CD8-positive, alpha-beta memory T cell (primary cell): ENCODE results near the gene ASAP2. TPM values are rescaled to one million over a fixed set of nuclear protein-coding genes. Genes with fewer than 3 reads are reported as not detected.
A peak's percentile ranks its signal among the peaks of the same experiment; 100 is the strongest.

Experiments
- CTCF ChIA-PET: fragments of 350-600 bp; sonication (Branson Sonifier 250); formaldehyde crosslinking; loops from one replicate; lab custom pipeline; 2021; ENCODE audit warnings: antibody characterized with exemption; lab: Charles Lee
- POLR2A ChIA-PET: fragments of 350-600 bp; sonication (Branson Sonifier 250); formaldehyde crosslinking; loops from one replicate; lab custom pipeline; 2021; ENCODE audit warnings: antibody characterized with exemption; lab: Charles Lee
- DNase-seq, 5 donors: peaks; one replicate each; pipeline versions ENCODE4 v3.0.0 to v3.0.0-alpha.2; 2020 to 2022; ENCODE audit warnings: mixed read lengths in 1 of 5
- H3K27ac ChIP-seq: one replicate; pipeline ENCODE4 v1.7.0; 2013; ENCODE audit warnings: low read depth, mild to moderate bottlenecking, low read length, moderate library complexity
- H3K27me3 ChIP-seq: 2 replicates; pipeline ENCODE4 v1.7.0; 2013; ENCODE audit warnings: low read length, mild to moderate bottlenecking; ENCODE audit not compliant: insufficient read depth, poor library complexity, severe bottlenecking
- H3K36me3 ChIP-seq: 2 replicates; pipeline ENCODE4 v1.7.0; 2013; ENCODE audit warnings: mild to moderate bottlenecking, low read length, moderate library complexity; ENCODE audit not compliant: insufficient read depth
- H3K4me1 ChIP-seq: 2 replicates; pipeline ENCODE4 v1.7.0; 2013; ENCODE audit warnings: mild to moderate bottlenecking, low read length, moderate library complexity; ENCODE audit not compliant: insufficient read depth
- H3K4me3 ChIP-seq: 2 replicates; pipeline ENCODE4 v1.7.0; 2013; ENCODE audit warnings: mild to moderate bottlenecking, low read length
- H3K9me3 ChIP-seq: 2 replicates; pipeline ENCODE4 v1.7.0; 2013; ENCODE audit warnings: mild to moderate bottlenecking, low read length
- H3K27ac Mint-ChIP-seq, 8 donors: one replicate each; pipeline ENCODE4 v1.8.0; 2020 to 2021; ENCODE audit warnings: mixed read lengths in 8 of 8, mild to moderate bottlenecking in 6 of 8, inconsistent platforms in 3 of 8, moderate library complexity in 3 of 8
- H3K27me3 Mint-ChIP-seq, 2 donors: one replicate each; pipeline ENCODE4 v1.8.0; 2020 to 2021; ENCODE audit warnings: mixed read lengths in 2 of 2, mild to moderate bottlenecking in 1 of 2, moderate library complexity in 1 of 2
- H3K36me3 Mint-ChIP-seq, 3 donors: one replicate each; pipeline ENCODE4 v1.8.0; 2020 to 2021; ENCODE audit warnings: mixed read lengths in 3 of 3, inconsistent platforms in 1 of 3, mild to moderate bottlenecking in 1 of 3
- H3K4me1 Mint-ChIP-seq, 3 donors: one replicate each; pipeline ENCODE4 v1.8.0; 2020 to 2021; ENCODE audit warnings: mixed read lengths in 3 of 3, inconsistent platforms in 1 of 3, mild to moderate bottlenecking in 1 of 3
- H3K4me3 Mint-ChIP-seq, 7 donors: one replicate each; pipeline ENCODE4 v1.8.0; 2020 to 2021; ENCODE audit warnings: mixed read lengths in 7 of 7, mild to moderate bottlenecking in 6 of 7, moderate library complexity in 4 of 7, inconsistent platforms in 2 of 7
- H3K9me3 Mint-ChIP-seq, 5 donors: one replicate each; pipeline ENCODE4 v1.8.0; 2020 to 2022; ENCODE audit warnings: mixed read lengths in 5 of 5, mild to moderate bottlenecking in 3 of 5, moderate library complexity in 2 of 5, inconsistent platforms in 1 of 5
- polyA plus RNA-seq: library from polyadenylated mRNA; unstranded; fragments of 300-500 nt; fragmentation: Illumina TruSeq; gene quantifications from one replicate; pipeline ENCODE4 v1.2.3, GENCODE V29; 2021
- total RNA-seq, 2 experiments: library from RNA; stranded (reverse); gene quantifications; one replicate each; pipeline ENCODE4 v1.2.3, GENCODE V29; 2021

Gene ASAP2
- total and polyA plus RNA-seq, 3 experiments from 2014 or later = 0.15 to 0.38 TPM; not detected in 1

DNA sequence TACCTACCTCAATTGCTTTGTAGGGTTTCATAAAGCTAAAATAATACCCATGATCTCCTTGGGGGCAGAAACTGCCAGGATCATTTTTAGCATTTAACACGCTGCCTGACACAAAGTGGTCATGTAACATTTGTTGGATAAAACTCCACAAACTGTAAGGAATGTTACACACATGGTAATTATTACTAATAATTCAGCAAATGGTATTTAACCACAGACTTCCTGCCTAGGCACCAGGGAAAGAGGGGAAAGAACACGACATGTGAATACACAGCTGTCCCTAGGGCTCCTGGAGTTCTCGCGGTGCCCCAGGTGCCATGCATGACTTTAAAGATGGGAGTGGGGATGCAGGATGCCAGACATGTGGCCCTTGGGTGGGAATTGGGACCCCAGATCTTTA lies 43.5 kb downstream of the ASAP2 start:
- no peaks in the 10 kb centered on the region for H3K9me3 Mint-ChIP-seq
- Histone ChIP-seq H3K27ac (no peak overlapping the region), H3K36me3 (no peaks in the 10 kb centered on the region), H3K4me3 (no peak overlapping the region), H3K27me3 (no peaks in the 10 kb centered on the region), H3K9me3 (no peaks in the 10 kb centered on the region), H3K4me1 (no peaks in the 10 kb centered on the region)
- no peaks in the 10 kb centered on the region for H3K36me3 Mint-ChIP-seq
- no peak for DNase-seq
- POLR2A ChIA-PET = no interaction called here
- CTCF ChIA-PET = no interaction called here
- H3K27ac Mint-ChIP-seq = no peak overlapping the region
- no peaks in the 10 kb centered on the region for H3K4me1 Mint-ChIP-seq
- H3K27me3 Mint-ChIP-seq = peaks cover 2 to 24% of the 10 kb centered on the region in 2 donors
- H3K4me3 Mint-ChIP-seq = no peak overlapping the region

DNA sequence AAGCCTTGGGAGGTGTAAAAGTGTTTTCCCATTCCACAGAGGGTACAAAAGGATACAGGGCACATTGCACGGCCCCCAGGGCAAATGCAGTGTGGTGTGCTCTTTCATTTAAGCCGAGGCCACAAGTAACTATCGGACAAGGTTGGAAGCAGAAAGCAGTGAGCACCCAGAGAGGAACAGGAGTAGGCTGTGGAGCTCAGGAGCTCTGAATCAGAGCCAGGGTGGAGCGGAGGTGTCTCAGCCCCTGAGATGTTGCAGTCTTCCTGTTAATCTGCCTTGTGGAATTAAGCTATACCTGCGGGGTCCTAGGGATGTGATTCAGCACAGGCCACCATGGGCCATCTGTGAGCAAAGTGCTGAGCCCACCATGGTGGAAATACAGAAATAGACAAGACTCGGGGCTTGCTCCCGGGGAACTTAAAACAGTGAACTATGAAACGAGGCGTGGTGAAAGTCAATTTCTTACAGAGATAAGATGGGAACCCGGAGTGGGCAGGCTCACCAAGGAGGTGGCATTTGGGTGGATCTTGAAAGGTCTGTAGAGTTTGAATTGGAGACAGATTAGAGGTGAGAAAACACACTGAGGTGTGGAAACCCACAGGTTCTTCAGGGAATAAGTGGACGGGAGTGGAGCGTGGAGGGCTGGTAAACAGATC lies 44.0 kb downstream of the ASAP2 start:
- no peaks in the 10 kb centered on the region for H3K9me3 ChIP-seq
- CTCF ChIA-PET = no interaction called here
- Mint-ChIP-seq H3K27me3 (peaks cover 2 to 24% of the 10 kb centered on the region in 2 donors), H3K4me3 (no peak overlapping the region), H3K36me3 (no peaks in the 10 kb centered on the region), H3K27ac (no peak overlapping the region), H3K4me1 (no peaks in the 10 kb centered on the region), H3K9me3 (no peaks in the 10 kb centered on the region)
- H3K36me3 ChIP-seq = no peaks in the 10 kb centered on the region
- no peaks in the 10 kb centered on the region for H3K27me3 ChIP-seq
- no peaks in the 10 kb centered on the region for H3K4me1 ChIP-seq
- H3K4me3 ChIP-seq = no peak overlapping the region
- POLR2A ChIA-PET = no interaction called here
- no peak for DNase-seq
- no peak overlapping the region for H3K27ac ChIP-seq

DNA sequence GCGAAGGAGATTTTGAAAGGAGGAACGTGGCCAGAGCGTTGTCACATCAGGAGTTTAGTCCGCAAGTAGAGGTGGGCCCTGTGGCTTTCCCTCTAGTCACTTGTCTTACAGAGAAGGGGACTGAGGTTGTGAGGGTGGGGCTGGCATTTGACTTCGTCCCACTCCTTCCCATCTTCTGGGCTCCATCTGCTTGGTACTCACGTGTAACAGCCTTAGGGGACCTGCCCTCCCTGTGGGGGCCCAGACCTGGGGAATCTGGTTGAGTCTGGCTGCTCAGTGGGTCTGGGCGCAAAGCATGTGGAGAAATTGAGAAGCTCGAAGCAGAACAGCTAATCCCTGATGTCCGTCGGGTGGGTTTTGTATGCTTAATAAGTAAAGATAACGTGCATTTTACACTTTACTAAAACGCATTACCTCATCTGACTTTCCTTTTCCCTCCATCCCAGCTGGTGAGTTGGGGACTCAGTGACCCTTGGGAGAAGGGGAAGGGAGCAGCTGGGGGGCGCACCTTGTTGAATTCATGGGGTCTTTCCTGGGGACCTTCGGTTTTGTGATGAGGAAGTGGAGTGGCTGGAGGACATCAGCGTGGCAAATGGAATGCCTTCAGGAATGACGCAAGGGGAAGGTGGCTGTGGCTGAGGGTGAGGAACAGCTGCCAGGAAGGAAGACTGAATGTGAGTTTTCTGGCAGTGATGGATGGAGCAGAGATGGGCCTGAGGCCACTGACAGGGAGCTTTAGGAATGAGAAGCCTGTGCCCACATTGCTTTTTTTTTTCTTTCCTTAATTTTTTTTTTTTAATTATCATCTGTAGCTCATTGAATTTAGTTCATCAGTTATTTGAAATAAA lies 44.8 kb downstream of the ASAP2 start:
- H3K27ac ChIP-seq = no peak overlapping the region
- no peaks in the 10 kb centered on the region for H3K4me1 ChIP-seq
- CTCF ChIA-PET = no interaction called here
- no peaks in the 10 kb centered on the region for H3K4me1 Mint-ChIP-seq
- no peak overlapping the region for H3K27ac Mint-ChIP-seq
- peaks cover 2 to 24% of the 10 kb centered on the region in 2 donors for H3K27me3 Mint-ChIP-seq
- no peak for DNase-seq
- no peaks in the 10 kb centered on the region for H3K9me3 ChIP-seq
- H3K36me3 Mint-ChIP-seq = no peaks in the 10 kb centered on the region
- POLR2A ChIA-PET = no interaction called here
- no peaks in the 10 kb centered on the region for H3K36me3 ChIP-seq
- no peaks in the 10 kb centered on the region for H3K27me3 ChIP-seq
- H3K4me3 Mint-ChIP-seq = no peak overlapping the region
- H3K9me3 Mint-ChIP-seq = no peaks in the 10 kb centered on the region
- H3K4me3 ChIP-seq = no peak overlapping the region

DNA sequence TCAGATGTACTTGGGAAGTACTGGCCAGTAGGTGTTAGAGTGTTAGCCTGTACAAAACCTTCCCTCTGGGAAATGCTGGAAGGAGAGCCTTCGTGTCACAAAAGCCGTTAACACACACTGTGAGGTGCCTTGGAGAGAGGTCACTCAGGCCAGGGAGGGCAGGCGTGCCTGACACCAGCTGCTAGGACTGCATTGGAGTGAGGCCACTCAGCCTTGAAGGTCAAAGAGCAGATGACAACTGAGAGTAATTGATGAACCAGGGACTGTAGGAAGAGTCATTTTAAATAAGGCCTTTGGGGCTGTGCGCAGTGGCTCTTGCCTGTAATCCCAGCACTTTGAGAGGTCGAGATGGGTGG lies 45.4 kb downstream of the ASAP2 start:
- Mint-ChIP-seq H3K27me3 (peaks cover 2 to 24% of the 10 kb centered on the region in 2 donors), H3K36me3 (no peaks in the 10 kb centered on the region), H3K4me1 (no peaks in the 10 kb centered on the region), H3K4me3 (no peak overlapping the region), H3K9me3 (no peaks in the 10 kb centered on the region), H3K27ac (no peak overlapping the region)
- ChIA-PET CTCF (no interaction called here), POLR2A (no interaction called here)
- Histone ChIP-seq H3K27ac (no peak overlapping the region), H3K4me1 (no peaks in the 10 kb centered on the region), H3K27me3 (no peaks in the 10 kb centered on the region), H3K9me3 (no peaks in the 10 kb centered on the region), H3K36me3 (no peaks in the 10 kb centered on the region), H3K4me3 (no peak overlapping the region)
- DNase-seq = no peak

DNA sequence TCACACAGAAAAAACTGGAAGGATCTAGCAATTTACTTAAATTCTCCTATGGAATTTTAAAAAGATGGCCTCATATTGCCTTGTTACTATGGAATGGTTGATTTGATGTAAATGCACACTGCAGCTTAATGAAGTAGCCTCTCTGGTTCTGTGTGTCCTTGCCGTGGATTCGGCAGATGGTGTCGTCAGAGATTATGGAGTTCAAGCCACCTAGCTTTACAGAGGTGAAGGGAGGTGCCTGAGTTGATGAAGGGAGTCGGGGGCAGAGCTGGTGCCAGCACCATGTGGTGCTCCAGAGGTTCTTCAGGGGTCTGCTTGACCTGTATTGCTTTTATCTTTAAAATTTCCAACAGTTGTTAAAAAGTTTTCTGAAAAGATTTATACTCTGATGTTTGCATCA lies 48.8 kb downstream of the ASAP2 start:
- no peaks in the 10 kb centered on the region for H3K36me3 Mint-ChIP-seq
- no peak overlapping the region for H3K4me3 ChIP-seq
- H3K4me1 ChIP-seq = no peaks in the 10 kb centered on the region
- no peak overlapping the region for H3K4me3 Mint-ChIP-seq
- H3K9me3 Mint-ChIP-seq = no peaks in the 10 kb centered on the region
- POLR2A ChIA-PET = no interaction called here
- H3K27ac ChIP-seq = no peak overlapping the region
- H3K27ac Mint-ChIP-seq = no peak overlapping the region
- no peak for DNase-seq
- H3K9me3 ChIP-seq = no peaks in the 10 kb centered on the region
- CTCF ChIA-PET = interaction anchor here (1.2 kb wide), 1 partner anchor 15 kb away, joined by 3 read pairs; no protein-coding TSS in a partner anchor
- H3K4me1 Mint-ChIP-seq = no peaks in the 10 kb centered on the region
- H3K36me3 ChIP-seq = no peaks in the 10 kb centered on the region
- peaks cover 2 to 11% of the 10 kb centered on the region in 2 donors for H3K27me3 Mint-ChIP-seq
- H3K27me3 ChIP-seq = no peaks in the 10 kb centered on the region

DNA sequence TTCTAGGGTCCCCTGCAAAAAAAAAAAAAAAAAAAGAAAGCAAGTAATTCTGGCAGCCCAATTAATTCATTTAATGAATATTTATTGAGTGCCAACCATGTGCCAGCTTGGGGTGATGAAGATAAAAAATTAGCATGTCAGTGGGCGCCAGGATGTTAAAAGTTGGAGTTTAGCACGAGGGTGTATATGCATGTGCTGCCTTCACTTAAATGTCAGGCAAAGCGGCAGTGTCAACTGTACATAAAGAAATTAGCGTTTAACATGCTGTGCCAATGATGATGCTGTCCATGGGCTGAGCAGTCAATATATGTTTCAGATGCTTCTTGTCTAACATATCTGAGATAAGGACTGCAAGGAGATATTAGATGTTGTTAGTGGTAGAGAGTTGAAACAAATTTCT lies 49.5 kb downstream of the ASAP2 start:
- POLR2A ChIA-PET = no interaction called here
- Mint-ChIP-seq H3K4me3 (no peak overlapping the region), H3K27ac (peak overlapping the region in 1 of 8 donors; percentile 55), H3K9me3 (no peaks in the 10 kb centered on the region), H3K36me3 (no peaks in the 10 kb centered on the region), H3K4me1 (no peaks in the 10 kb centered on the region), H3K27me3 (peaks cover 0 to 6% of the 10 kb centered on the region in 2 donors)
- no peaks in the 10 kb centered on the region for H3K9me3 ChIP-seq
- H3K27ac ChIP-seq = no peak overlapping the region
- no peaks in the 10 kb centered on the region for H3K27me3 ChIP-seq
- CTCF ChIA-PET = no interaction called here
- no peak overlapping the region for H3K4me3 ChIP-seq
- no peaks in the 10 kb centered on the region for H3K36me3 ChIP-seq
- no peak for DNase-seq
- H3K4me1 ChIP-seq = no peaks in the 10 kb centered on the region

DNA sequence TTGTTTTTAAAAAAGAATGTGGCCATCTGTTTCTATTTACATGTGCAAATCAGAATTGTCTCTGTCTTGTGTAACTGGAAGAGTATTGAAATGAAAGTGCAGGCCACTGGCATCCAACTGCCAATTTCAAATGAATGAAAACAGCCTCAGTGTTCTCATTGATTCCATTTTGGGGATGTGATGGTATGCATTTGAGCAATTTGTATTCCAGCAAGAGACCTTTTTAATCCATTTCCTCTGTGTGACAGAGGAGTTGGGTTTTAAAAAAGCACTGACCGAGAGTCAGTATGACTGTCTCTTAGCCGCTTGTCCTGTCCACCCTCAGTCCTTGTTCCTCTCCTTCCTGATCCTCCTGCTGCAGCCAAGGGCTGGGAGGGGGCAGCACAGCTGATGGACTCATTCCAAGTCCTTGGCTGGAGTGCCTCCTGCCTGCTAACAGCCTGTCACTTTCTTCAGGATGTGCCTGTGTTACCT lies 50.0 kb downstream of the ASAP2 start:
- Histone ChIP-seq H3K27ac (no peak overlapping the region), H3K9me3 (no peaks in the 10 kb centered on the region), H3K4me1 (no peaks in the 10 kb centered on the region), H3K36me3 (no peaks in the 10 kb centered on the region), H3K27me3 (no peaks in the 10 kb centered on the region), H3K4me3 (no peak overlapping the region)
- Mint-ChIP-seq H3K4me1 (no peaks in the 10 kb centered on the region), H3K27ac (no peak overlapping the region), H3K27me3 (peaks cover 0 to 4% of the 10 kb centered on the region in 2 donors), H3K4me3 (no peak overlapping the region), H3K9me3 (no peaks in the 10 kb centered on the region), H3K36me3 (no peaks in the 10 kb centered on the region)
- ChIA-PET CTCF (no interaction called here), POLR2A (no interaction called here)
- no peak for DNase-seq

DNA sequence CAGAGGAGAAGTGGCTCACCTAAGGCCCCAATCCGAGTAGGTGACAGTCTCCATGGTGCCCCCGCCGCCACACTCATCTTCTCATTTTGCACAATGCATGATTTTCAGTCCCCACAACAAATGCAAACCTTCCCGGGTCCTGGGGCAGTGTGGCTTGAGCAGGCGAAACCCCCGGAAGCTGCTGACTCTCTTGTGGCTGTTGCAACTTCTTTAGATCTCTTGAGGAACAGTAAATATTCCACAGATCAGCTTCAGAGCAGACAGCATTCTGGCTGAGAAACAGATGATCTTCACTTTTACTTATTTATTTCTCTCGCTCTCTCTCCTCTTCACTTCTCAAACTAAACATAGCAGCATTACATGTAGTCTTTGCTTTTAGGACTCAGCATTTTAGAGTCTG lies 51.9 kb downstream of the ASAP2 start:
- no peaks in the 10 kb centered on the region for H3K4me1 Mint-ChIP-seq
- ChIA-PET CTCF (interaction anchor here (0.6 kb wide), 1 partner anchor 725 kb away, joined by 3 read pairs; no protein-coding TSS in a partner anchor), POLR2A (no interaction called here)
- H3K4me1 ChIP-seq = no peaks in the 10 kb centered on the region
- H3K4me3 Mint-ChIP-seq = no peak overlapping the region
- peak overlapping the region in 1 of 8 donors; percentile 26 for H3K27ac Mint-ChIP-seq
- no peaks in the 10 kb centered on the region for H3K9me3 Mint-ChIP-seq
- DNase-seq = no peak
- no peaks in the 10 kb centered on the region for H3K9me3 ChIP-seq
- no peak overlapping the region for H3K4me3 ChIP-seq
- no peaks in the 10 kb centered on the region for H3K36me3 Mint-ChIP-seq
- no peaks in the 10 kb centered on the region for H3K27me3 ChIP-seq
- no peaks in the 10 kb centered on the region for H3K36me3 ChIP-seq
- peaks cover 0 to 5% of the 10 kb centered on the region in 2 donors for H3K27me3 Mint-ChIP-seq
- no peak overlapping the region for H3K27ac ChIP-seq
